OCI-LY3 (cell line): ENCODE data around the gene COMMD1.
"Not testable (repeated sequence)": the region's sequence is repeated elsewhere in the genome, so short reads cannot be mapped to it uniquely, and the experiment has no call there.

Source experiments
- EZH2phosphoT487 ChIP-seq: fragments of 200-600 bp; shearing (Covaris generic); IDR thresholded peaks from 2 replicates; pipeline ENCODE4 v1.6.1; 2018; ENCODE audit warnings: antibody characterized with exemption, mixed run types, low read depth
- TF ChIP-seq, protein P1 (sequence below): fragments of 200-600, 300-600 bp; sonication (generic); IDR thresholded peaks from 2 replicates; pipeline ENCODE4 v1.5.1; 2014; ENCODE audit warnings: antibody characterized with exemption, low read length, low read depth

DNA sequence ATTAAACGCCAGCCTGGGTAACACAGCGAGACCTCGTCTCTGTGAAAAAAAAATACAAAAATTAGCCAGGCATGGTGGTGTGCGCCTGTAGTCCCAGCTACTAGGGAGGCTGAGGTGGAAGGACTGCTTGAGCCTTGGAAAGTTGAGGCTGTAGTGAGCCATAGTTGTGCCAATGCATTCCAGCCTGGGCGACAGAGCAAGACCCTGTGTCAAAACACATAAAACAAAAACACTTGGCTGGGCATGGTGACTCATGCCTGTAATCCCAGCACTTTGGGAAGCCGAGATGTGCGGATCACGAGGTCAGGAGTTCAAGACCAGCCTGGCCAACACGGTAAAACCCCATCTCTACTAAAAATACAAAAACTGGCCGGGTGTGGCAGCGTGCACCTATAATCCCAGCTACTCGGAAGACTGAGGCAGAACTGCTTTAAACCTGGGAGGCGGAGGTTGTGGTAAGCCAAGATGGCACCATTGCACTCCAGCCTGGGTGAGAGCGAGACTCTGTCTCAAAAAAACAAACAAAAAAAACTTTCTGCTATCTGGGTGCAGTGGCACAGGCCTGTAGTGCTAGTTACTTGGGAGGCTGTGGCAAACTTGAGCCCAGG lies 38.9 kb upstream of the COMMD1 start:
- TF ChIP-seq, protein P1, sequence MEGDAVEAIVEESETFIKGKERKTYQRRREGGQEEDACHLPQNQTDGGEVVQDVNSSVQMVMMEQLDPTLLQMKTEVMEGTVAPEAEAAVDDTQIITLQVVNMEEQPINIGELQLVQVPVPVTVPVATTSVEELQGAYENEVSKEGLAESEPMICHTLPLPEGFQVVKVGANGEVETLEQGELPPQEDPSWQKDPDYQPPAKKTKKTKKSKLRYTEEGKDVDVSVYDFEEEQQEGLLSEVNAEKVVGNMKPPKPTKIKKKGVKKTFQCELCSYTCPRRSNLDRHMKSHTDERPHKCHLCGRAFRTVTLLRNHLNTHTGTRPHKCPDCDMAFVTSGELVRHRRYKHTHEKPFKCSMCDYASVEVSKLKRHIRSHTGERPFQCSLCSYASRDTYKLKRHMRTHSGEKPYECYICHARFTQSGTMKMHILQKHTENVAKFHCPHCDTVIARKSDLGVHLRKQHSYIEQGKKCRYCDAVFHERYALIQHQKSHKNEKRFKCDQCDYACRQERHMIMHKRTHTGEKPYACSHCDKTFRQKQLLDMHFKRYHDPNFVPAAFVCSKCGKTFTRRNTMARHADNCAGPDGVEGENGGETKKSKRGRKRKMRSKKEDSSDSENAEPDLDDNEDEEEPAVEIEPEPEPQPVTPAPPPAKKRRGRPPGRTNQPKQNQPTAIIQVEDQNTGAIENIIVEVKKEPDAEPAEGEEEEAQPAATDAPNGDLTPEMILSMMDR = not testable (repeated sequence)
- TF ChIP-seq EZH2phosphoT487 = not testable (repeated sequence)
